Measurements from ENCODE around the gene SBK2.

DNA sequence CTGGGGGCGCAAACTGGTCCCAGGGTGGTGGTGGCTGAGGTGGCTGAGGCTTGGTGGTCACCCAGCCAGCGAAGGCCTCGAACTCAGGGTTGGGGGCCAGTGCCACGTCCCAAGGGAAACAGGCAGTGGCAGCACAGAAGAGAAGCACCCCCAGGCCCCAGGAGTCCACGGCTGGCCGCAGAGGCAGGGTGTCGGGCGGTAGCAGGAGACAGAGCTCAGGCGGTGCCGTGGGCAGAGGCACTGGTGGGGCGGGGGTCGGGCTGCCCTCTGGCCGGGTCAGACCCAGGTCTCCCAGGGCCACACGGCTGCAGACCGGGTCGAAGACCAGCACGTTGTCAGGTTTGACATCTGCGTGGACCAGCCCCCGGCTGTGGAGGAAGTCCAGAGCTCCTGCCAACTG is 4.2 kb upstream of the SBK2 start:
- TF ChIP-seq, protein P1, sequence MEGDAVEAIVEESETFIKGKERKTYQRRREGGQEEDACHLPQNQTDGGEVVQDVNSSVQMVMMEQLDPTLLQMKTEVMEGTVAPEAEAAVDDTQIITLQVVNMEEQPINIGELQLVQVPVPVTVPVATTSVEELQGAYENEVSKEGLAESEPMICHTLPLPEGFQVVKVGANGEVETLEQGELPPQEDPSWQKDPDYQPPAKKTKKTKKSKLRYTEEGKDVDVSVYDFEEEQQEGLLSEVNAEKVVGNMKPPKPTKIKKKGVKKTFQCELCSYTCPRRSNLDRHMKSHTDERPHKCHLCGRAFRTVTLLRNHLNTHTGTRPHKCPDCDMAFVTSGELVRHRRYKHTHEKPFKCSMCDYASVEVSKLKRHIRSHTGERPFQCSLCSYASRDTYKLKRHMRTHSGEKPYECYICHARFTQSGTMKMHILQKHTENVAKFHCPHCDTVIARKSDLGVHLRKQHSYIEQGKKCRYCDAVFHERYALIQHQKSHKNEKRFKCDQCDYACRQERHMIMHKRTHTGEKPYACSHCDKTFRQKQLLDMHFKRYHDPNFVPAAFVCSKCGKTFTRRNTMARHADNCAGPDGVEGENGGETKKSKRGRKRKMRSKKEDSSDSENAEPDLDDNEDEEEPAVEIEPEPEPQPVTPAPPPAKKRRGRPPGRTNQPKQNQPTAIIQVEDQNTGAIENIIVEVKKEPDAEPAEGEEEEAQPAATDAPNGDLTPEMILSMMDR (IDR thresholded peaks at IDR 0.05) = no peak
- TF ChIP-seq RAD21 (IDR thresholded peaks at IDR 0.05; ENCODE audit: low read length) (no peak), MXI1 (IDR thresholded peaks at IDR 0.05; ENCODE audit: low read depth, low read length) (no peak), FOXM1 (IDR thresholded peaks at IDR 0.05; ENCODE audit: low read depth) (no peak), POLR2AphosphoS5 (IDR thresholded peaks at IDR 0.05; ENCODE audit: low read depth, low read length) (no peak), ELF1 (IDR thresholded peaks at IDR 0.05) (no peak), GABPA (IDR thresholded peaks at IDR 0.05; ENCODE audit: low read depth) (no peak), FOXJ3 (CRISPR knock-in tag; IDR thresholded peaks at IDR 0.05) (no peak), TAF1 (IDR thresholded peaks at IDR 0.05; ENCODE audit: borderline replicate concordance, low read depth, low read length) (no peak), CHD2 (IDR thresholded peaks at IDR 0.05; ENCODE audit: low read length, partially characterized antibody) (no peak), RCOR1 (IDR thresholded peaks at IDR 0.05; ENCODE audit: low read length) (no peak)
- TF ChIP-seq, protein P2, sequence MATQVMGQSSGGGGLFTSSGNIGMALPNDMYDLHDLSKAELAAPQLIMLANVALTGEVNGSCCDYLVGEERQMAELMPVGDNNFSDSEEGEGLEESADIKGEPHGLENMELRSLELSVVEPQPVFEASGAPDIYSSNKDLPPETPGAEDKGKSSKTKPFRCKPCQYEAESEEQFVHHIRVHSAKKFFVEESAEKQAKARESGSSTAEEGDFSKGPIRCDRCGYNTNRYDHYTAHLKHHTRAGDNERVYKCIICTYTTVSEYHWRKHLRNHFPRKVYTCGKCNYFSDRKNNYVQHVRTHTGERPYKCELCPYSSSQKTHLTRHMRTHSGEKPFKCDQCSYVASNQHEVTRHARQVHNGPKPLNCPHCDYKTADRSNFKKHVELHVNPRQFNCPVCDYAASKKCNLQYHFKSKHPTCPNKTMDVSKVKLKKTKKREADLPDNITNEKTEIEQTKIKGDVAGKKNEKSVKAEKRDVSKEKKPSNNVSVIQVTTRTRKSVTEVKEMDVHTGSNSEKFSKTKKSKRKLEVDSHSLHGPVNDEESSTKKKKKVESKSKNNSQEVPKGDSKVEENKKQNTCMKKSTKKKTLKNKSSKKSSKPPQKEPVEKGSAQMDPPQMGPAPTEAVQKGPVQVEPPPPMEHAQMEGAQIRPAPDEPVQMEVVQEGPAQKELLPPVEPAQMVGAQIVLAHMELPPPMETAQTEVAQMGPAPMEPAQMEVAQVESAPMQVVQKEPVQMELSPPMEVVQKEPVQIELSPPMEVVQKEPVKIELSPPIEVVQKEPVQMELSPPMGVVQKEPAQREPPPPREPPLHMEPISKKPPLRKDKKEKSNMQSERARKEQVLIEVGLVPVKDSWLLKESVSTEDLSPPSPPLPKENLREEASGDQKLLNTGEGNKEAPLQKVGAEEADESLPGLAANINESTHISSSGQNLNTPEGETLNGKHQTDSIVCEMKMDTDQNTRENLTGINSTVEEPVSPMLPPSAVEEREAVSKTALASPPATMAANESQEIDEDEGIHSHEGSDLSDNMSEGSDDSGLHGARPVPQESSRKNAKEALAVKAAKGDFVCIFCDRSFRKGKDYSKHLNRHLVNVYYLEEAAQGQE (IDR thresholded peaks at IDR 0.05; ENCODE audit: low read depth, low read length) = no peak
- TF ChIP-seq, protein P3, sequence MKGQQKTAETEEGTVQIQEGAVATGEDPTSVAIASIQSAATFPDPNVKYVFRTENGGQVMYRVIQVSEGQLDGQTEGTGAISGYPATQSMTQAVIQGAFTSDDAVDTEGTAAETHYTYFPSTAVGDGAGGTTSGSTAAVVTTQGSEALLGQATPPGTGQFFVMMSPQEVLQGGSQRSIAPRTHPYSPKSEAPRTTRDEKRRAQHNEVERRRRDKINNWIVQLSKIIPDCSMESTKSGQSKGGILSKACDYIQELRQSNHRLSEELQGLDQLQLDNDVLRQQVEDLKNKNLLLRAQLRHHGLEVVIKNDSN (IDR thresholded peaks at IDR 0.05; ENCODE audit: borderline replicate concordance, low read depth) = no peak
